Endothelial cell of umbilical vein (primary cell): ENCODE data around the gene ASNSD1. TPM values are rescaled to one million over a fixed set of nuclear protein-coding genes. Genes with fewer than 3 reads are reported as not detected.

Source experiments
- BruUV-seq: library from RNA; stranded (reverse); fragments of 400-500 nt; replicated peaks from 2 replicates; lab custom pipeline; 2021; lab: Mats Ljungman, UMichigan
- CTCF ChIA-PET: fragments of 300-600, 350-600 bp; sonication (Branson Sonifier 250); formaldehyde crosslinking; loops from one replicate; lab custom pipeline; 2021; ENCODE audit warnings: antibody characterized with exemption, inconsistent platforms; lab: Charles Lee
- POLR2A ChIA-PET: fragments of 300-600, 350-600 bp; sonication (Branson Sonifier 250); formaldehyde crosslinking; loops from one replicate; lab custom pipeline; 2021; ENCODE audit warnings: antibody characterized with exemption, inconsistent platforms; lab: Charles Lee
- DNase-seq: peaks from one replicate; pipeline ENCODE4 v3.0.0-alpha.2; 2011; ENCODE audit warnings: low read depth, low spot score
- FAIRE-seq: peaks from 2 replicates; lab custom pipeline; 2011; peaks lifted over from hg19 to GRCh38; lab: Jason Lieb, UNC
- H2AFZ ChIP-seq: 2 replicates; pipeline ENCODE4 v1.6.0; 2012; ENCODE audit warnings: low read depth, low read length, control low read depth, inconsistent platforms
- H3K27ac ChIP-seq: 2 replicates; pipeline ENCODE4 v1.5.1; 2011; ENCODE audit warnings: low read depth, mild to moderate bottlenecking, control low read depth, low read length, moderate library complexity; ENCODE audit not compliant: insufficient read depth
- H3K27me3 ChIP-seq, 2 experiments: 2 replicates each; pipeline versions ENCODE4 v1.6.0 to v1.6.1; 2011; ENCODE audit warnings: low read length in 2 of 2, mixed read lengths in 1 of 2; ENCODE audit not compliant: control insufficient read depth in 2 of 2, insufficient read depth in 2 of 2
- H3K36me3 ChIP-seq, 2 experiments: 2 replicates in 1 of 2; 3 replicates in 1 of 2; pipeline ENCODE4 v1.5.1; 2011; ENCODE audit warnings: low read length in 2 of 2, mild to moderate bottlenecking in 1 of 2, moderate library complexity in 1 of 2; ENCODE audit not compliant: control insufficient read depth in 2 of 2, insufficient read depth in 2 of 2; ENCODE audit errors: extremely low read depth in 1 of 2
- H3K4me1 ChIP-seq: 3 replicates; pipeline ENCODE4 v1.5.1; 2011; ENCODE audit warnings: mild to moderate bottlenecking, low read length; ENCODE audit not compliant: control insufficient read depth, insufficient read depth; ENCODE audit errors: extremely low read depth
- H3K4me2 ChIP-seq: 2 replicates; pipeline ENCODE4 v1.6.1; 2011; ENCODE audit warnings: low read length, control low read depth, mixed read lengths; ENCODE audit not compliant: insufficient read depth
- H3K4me3 ChIP-seq, 3 experiments: fragments of 200-600 bp in 1 of 3; sonication (generic), shearing (Covaris generic) in 1 of 3; replicated peaks in 1 of 3; 2 replicates each; pipeline ENCODE4 v1.5.1; 2011 to 2016; ENCODE audit warnings: control low read depth in 3 of 3, low read length in 3 of 3, mild to moderate bottlenecking in 2 of 3, inconsistent platforms in 1 of 3, low read depth in 1 of 3, moderate library complexity in 1 of 3; ENCODE audit not compliant: insufficient read depth in 1 of 3
- H3K79me2 ChIP-seq: 2 replicates; pipeline ENCODE4 v1.6.0; 2012; ENCODE audit warnings: low read length, inconsistent platforms; ENCODE audit not compliant: control insufficient read depth, insufficient read depth
- H3K9ac ChIP-seq: replicated peaks from 2 replicates; pipeline ENCODE3; 2011; ENCODE audit warnings: low read length, control low read depth; ENCODE audit not compliant: insufficient read depth; ENCODE audit errors: extremely low read depth
- H3K9me1 ChIP-seq: replicated peaks from 3 replicates; pipeline ENCODE4 v1.6.0; 2011; ENCODE audit warnings: mild to moderate bottlenecking, low read length; ENCODE audit not compliant: control insufficient read depth, insufficient read depth; ENCODE audit errors: extremely low read depth
- H3K9me3 ChIP-seq: replicated peaks from 2 replicates; pipeline ENCODE4 v1.5.1; 2012; ENCODE audit warnings: low read length, inconsistent platforms; ENCODE audit not compliant: control insufficient read depth, insufficient read depth
- H4K20me1 ChIP-seq: replicated peaks from 2 replicates; pipeline ENCODE3; 2011; ENCODE audit warnings: mild to moderate bottlenecking, low read length; ENCODE audit not compliant: control insufficient read depth, insufficient read depth; ENCODE audit errors: extremely low read depth
- EZH2 ChIP-seq: IDR thresholded peaks from 2 replicates; pipeline ENCODE4 v1.6.1; 2012; ENCODE audit warnings: borderline replicate concordance, low read depth, mild to moderate bottlenecking, moderate library complexity, low read length, inconsistent platforms; ENCODE audit not compliant: severe bottlenecking
- FOS ChIP-seq: IDR thresholded peaks from 2 replicates; pipeline ENCODE4 v1.6.1; 2011; ENCODE audit warnings: mild to moderate bottlenecking, low read length, moderate library complexity, borderline replicate concordance; ENCODE audit not compliant: insufficient read depth
- GATA2 ChIP-seq: IDR thresholded peaks from 2 replicates; pipeline ENCODE4 v1.7.0; 2011; ENCODE audit warnings: low read depth, mild to moderate bottlenecking, moderate library complexity, mixed read lengths, low read length; ENCODE audit not compliant: insufficient read length, insufficient read depth
- JUN ChIP-seq: IDR thresholded peaks from 2 replicates; pipeline ENCODE4 v1.6.1; 2011; ENCODE audit warnings: borderline replicate concordance, low read depth; ENCODE audit not compliant: insufficient read length, insufficient read depth
- MAX ChIP-seq: IDR thresholded peaks from 2 replicates; pipeline ENCODE4 v1.6.1; 2011; ENCODE audit not compliant: insufficient read depth, insufficient read length
- MYC ChIP-seq: IDR thresholded peaks from one replicate; pipeline ENCODE4 v1.6.1; 2011; ENCODE audit warnings: mild to moderate bottlenecking, low read depth, low read length
- POLR2A ChIP-seq: IDR thresholded peaks from 2 replicates; pipeline ENCODE4 v1.6.1; 2012; ENCODE audit warnings: low read depth, mild to moderate bottlenecking, control low read depth, low read length
- POLR2AphosphoS5 ChIP-seq: IDR thresholded peaks from 2 replicates; pipeline ENCODE4 v1.6.1; 2012; ENCODE audit warnings: low read depth, mild to moderate bottlenecking, control low read depth, low read length, moderate library complexity; ENCODE audit not compliant: insufficient read depth
- dilution Hi-C: fragments of 300-500 bp; cut with MboI; formaldehyde crosslinking; loops from one replicate; pipeline ENCODE4 v1.15.0; 2019; ENCODE audit warnings: low sequenced_read_pairs; ENCODE audit not compliant: extremely low pct_ligation_motif_present
- intact Hi-C: fragments of 100-400 bp; cut with micrococcal nuclease; formaldehyde crosslinking; loops from one replicate; pipeline ENCODE4 v1.10.0; 2022
- polyA plus RNA-seq, 4 experiments: library from polyadenylated mRNA; depleted of rRNA in 3 of 4; stranded (reverse) in 3 of 4; unstranded in 1 of 4; fragments of >200 nt; gene quantifications; 2 replicates each; pipeline versions ENCODE4 v1.2.1 to v1.2.3, GENCODE V29; 2011 to 2012; ENCODE audit warnings: missing spikeins in 1 of 4
- total RNA-seq: library from RNA; stranded (reverse); gene quantifications from 2 replicates; pipeline ENCODE4 v1.2.3, GENCODE V29; 2021
- TF ChIP-seq, protein P1 (sequence below), 2 donors: IDR thresholded peaks; 1 replicate in 1 of 2; 2 replicates in 1 of 2; pipeline ENCODE4 v1.5.1; 2011; ENCODE audit warnings: low read length in 2 of 2, mild to moderate bottlenecking in 2 of 2, moderate library complexity in 2 of 2, control low read depth in 1 of 2, inconsistent platforms in 1 of 2, low read depth in 1 of 2; ENCODE audit not compliant: insufficient read depth in 1 of 2; ENCODE audit errors: extremely low read depth in 1 of 2

ASNSD1 gene
- total and polyA plus RNA-seq, 2 donors (not counting 3 experiments of a cell fraction or from before 2014, with no cell fraction given) = 15.8 to 39.5 TPM

GRCh38 chr2:189654641-189655040 is 6.6 kb upstream of the ASNSD1 start:
- intact Hi-C loops (no loop called here), dilution Hi-C loops (no loop called here)
- H3K9ac ChIP-seq = no peak overlapping the region
- DNase-seq (no peak), FAIRE-seq (no peak)
- TF ChIP-seq GATA2 = no peak
- TF ChIP-seq POLR2A = no peak
- TF ChIP-seq JUN = no peak
- TF ChIP-seq, protein P1, sequence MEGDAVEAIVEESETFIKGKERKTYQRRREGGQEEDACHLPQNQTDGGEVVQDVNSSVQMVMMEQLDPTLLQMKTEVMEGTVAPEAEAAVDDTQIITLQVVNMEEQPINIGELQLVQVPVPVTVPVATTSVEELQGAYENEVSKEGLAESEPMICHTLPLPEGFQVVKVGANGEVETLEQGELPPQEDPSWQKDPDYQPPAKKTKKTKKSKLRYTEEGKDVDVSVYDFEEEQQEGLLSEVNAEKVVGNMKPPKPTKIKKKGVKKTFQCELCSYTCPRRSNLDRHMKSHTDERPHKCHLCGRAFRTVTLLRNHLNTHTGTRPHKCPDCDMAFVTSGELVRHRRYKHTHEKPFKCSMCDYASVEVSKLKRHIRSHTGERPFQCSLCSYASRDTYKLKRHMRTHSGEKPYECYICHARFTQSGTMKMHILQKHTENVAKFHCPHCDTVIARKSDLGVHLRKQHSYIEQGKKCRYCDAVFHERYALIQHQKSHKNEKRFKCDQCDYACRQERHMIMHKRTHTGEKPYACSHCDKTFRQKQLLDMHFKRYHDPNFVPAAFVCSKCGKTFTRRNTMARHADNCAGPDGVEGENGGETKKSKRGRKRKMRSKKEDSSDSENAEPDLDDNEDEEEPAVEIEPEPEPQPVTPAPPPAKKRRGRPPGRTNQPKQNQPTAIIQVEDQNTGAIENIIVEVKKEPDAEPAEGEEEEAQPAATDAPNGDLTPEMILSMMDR (IDR thresholded peaks at IDR 0.05; ENCODE audit: extremely low read depth in 1 of 2, insufficient read depth in 1 of 2, low read depth in 1 of 2, low read length in 2 of 2) = no peak
- no peak for TF ChIP-seq EZH2
- no peak for TF ChIP-seq MYC
- no peak for TF ChIP-seq FOS
- no peak for TF ChIP-seq POLR2AphosphoS5
- TF ChIP-seq MAX = no peak
- H3K9me1 ChIP-seq = no peaks in the 10 kb centered on the region
- H3K9me3 ChIP-seq = no peaks in the 10 kb centered on the region
- ChIA-PET POLR2A (no interaction called here), CTCF (interaction anchor here (0.6 kb wide), 1 partner anchor 363 kb away, joined by 3 read pairs; no protein-coding TSS in a partner anchor)
- no peak overlapping the region for H3K4me2 ChIP-seq
- peaks cover 0 to 2% of the 10 kb centered on the region in 2 experiments for H3K27me3 ChIP-seq
- no peaks in the 10 kb centered on the region for H3K79me2 ChIP-seq
- H3K4me3 ChIP-seq = no peak overlapping the region
- no peaks in the 10 kb centered on the region for H3K36me3 ChIP-seq
- no peak overlapping the region for H3K27ac ChIP-seq
- no TSS peak for BruUV-seq
- H2AFZ ChIP-seq = no peak overlapping the region
- no peaks in the 10 kb centered on the region for H4K20me1 ChIP-seq
- no peaks in the 10 kb centered on the region for H3K4me1 ChIP-seq
